Measurements from ENCODE around the gene STARD10.

- TF ChIP-seq, protein P1, sequence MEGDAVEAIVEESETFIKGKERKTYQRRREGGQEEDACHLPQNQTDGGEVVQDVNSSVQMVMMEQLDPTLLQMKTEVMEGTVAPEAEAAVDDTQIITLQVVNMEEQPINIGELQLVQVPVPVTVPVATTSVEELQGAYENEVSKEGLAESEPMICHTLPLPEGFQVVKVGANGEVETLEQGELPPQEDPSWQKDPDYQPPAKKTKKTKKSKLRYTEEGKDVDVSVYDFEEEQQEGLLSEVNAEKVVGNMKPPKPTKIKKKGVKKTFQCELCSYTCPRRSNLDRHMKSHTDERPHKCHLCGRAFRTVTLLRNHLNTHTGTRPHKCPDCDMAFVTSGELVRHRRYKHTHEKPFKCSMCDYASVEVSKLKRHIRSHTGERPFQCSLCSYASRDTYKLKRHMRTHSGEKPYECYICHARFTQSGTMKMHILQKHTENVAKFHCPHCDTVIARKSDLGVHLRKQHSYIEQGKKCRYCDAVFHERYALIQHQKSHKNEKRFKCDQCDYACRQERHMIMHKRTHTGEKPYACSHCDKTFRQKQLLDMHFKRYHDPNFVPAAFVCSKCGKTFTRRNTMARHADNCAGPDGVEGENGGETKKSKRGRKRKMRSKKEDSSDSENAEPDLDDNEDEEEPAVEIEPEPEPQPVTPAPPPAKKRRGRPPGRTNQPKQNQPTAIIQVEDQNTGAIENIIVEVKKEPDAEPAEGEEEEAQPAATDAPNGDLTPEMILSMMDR (IDR thresholded peaks at IDR 0.05; ENCODE audit: extremely low read depth in 1 of 2, insufficient read depth in 1 of 2, low read depth in 1 of 2, low read length in 2 of 2): no peak
- TF ChIP-seq JUN (IDR thresholded peaks at IDR 0.05; ENCODE audit: borderline replicate concordance, insufficient read depth, insufficient read length, low read depth): no peak
Observed at GRCh38 chr11:72736452-72737069, 57.3 kb downstream of the STARD10 start.
